ENCODE measurements around the gene GNAL. TPM values are rescaled to one million over a fixed set of nuclear protein-coding genes. Genes with fewer than 3 reads are reported as not detected.

The GNAL gene
- total RNA-seq, 4 donors from 2014 or later: 22.8 to 30.4 (median 26.5) TPM

GRCh38 chr18:11830585-11830984 lies 141.5 kb downstream of the GNAL start:
- Histone ChIP-seq H3K27ac (no peak overlapping the region), H3K4me1 (no peaks in the 10 kb centered on the region), H3K4me3 (replicated peaks in 1 of 3) (no peak overlapping the region), H3K27me3 (no peaks in the 10 kb centered on the region), H3K9me3 (no peaks in the 10 kb centered on the region), H3K36me3 (no peaks in the 10 kb centered on the region)
- TF ChIP-seq CTCF (IDR thresholded peaks at IDR 0.05): no peak
- TF ChIP-seq POLR2A (IDR thresholded peaks at IDR 0.05): no peak
- intact Hi-C loops (cut with DNase I): no loop called here
- WGBS, 2 donors: 97 to 98% methylated on average over 4 of the region's 4 CpGs
- no peak for DNase-seq

GRCh38 chr18:11831921-11832320 lies 142.9 kb downstream of the GNAL start:
- Histone ChIP-seq H3K9me3 (no peaks in the 10 kb centered on the region), H3K36me3 (no peaks in the 10 kb centered on the region), H3K4me1 (no peaks in the 10 kb centered on the region), H3K27me3 (no peaks in the 10 kb centered on the region), H3K4me3 (replicated peaks in 1 of 3) (no peak overlapping the region), H3K27ac (no peak overlapping the region)
- WGBS, 2 donors: 78% methylated on average over 3 of the region's 3 CpGs
- TF ChIP-seq CTCF (IDR thresholded peaks at IDR 0.05) (no peak), POLR2A (IDR thresholded peaks at IDR 0.05) (no peak)
- intact Hi-C loops (cut with DNase I): no loop called here
- no peak for DNase-seq

- no peaks in the 10 kb centered on the region for H3K36me3 ChIP-seq
- no peak for DNase-seq
- intact Hi-C loops (cut with DNase I): no loop called here
- no peaks in the 10 kb centered on the region for H3K4me1 ChIP-seq
- no peaks in the 10 kb centered on the region for H3K27me3 ChIP-seq
- TF ChIP-seq CTCF (IDR thresholded peaks at IDR 0.05): no peak
- no peak for TF ChIP-seq POLR2A (IDR thresholded peaks at IDR 0.05)
- no peak overlapping the region for H3K27ac ChIP-seq
- H3K9me3 ChIP-seq: no peaks in the 10 kb centered on the region
- WGBS, 2 donors: 76 to 84% methylated on average over 5 of the region's 5 CpGs
- H3K4me3 ChIP-seq (replicated peaks in 1 of 3): no peak overlapping the region
These were observed 145.7 kb downstream of the GNAL start for GRCh38 chr18:11834772-11835171.

GRCh38 chr18:11839556-11839955 lies 150.5 kb downstream of the GNAL start:
- Histone ChIP-seq H3K4me1 (no peaks in the 10 kb centered on the region), H3K9me3 (no peaks in the 10 kb centered on the region), H3K27ac (no peak overlapping the region), H3K27me3 (no peaks in the 10 kb centered on the region), H3K36me3 (no peaks in the 10 kb centered on the region), H3K4me3 (replicated peaks in 1 of 3) (no peak overlapping the region)
- intact Hi-C loops (cut with DNase I): no loop called here
- 87 to 89% methylated on average over 6 of the region's 6 CpGs for WGBS, 2 donors
- DNase-seq: no peak
- TF ChIP-seq CTCF (IDR thresholded peaks at IDR 0.05) (no peak), POLR2A (IDR thresholded peaks at IDR 0.05) (no peak)

GRCh38 chr18:11840493-11840892 lies 151.4 kb downstream of the GNAL start:
- H3K9me3 ChIP-seq: no peaks in the 10 kb centered on the region
- no peaks in the 10 kb centered on the region for H3K36me3 ChIP-seq
- intact Hi-C loops (cut with DNase I): no loop called here
- H3K27me3 ChIP-seq: no peaks in the 10 kb centered on the region
- H3K4me3 ChIP-seq (replicated peaks in 1 of 3): no peak overlapping the region
- no peaks in the 10 kb centered on the region for H3K4me1 ChIP-seq
- no peak for DNase-seq
- H3K27ac ChIP-seq: no peak overlapping the region
- no peak for TF ChIP-seq POLR2A (IDR thresholded peaks at IDR 0.05)
- TF ChIP-seq CTCF (IDR thresholded peaks at IDR 0.05): no peak
- WGBS, 2 donors: 65 to 67% methylated on average over 6 of the region's 6 CpGs

All from thyroid gland (tissue), 4 donors.